Measurements from ENCODE around the gene MYO5B.
"Not testable (repeated sequence)": the region's sequence is repeated elsewhere in the genome, so short reads cannot be mapped to it uniquely, and the experiment has no call there.

Gene MYO5B

DNA sequence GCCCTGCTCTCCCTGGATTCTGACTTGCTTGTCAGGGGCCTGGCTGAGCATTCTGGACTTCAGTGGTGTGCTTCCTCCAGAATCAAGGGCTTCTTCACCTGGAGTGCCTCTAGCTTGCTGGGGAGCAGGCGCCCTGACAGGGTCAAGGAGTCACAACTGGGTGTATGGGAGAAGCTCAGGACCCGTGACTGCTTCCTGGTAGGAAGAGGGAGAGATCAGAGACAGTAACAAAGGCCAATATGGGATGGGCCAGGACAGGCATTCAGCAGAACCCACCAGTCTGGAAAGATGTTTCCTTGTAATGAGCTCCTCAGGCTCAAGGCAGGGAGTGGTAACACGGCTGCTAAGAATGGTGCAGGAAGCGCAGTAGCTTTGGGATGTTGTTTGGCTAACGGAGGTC, 277.2 kb downstream of the MYO5B start:
- no peak for DNase-seq (ENCODE audit: low read depth)

DNA sequence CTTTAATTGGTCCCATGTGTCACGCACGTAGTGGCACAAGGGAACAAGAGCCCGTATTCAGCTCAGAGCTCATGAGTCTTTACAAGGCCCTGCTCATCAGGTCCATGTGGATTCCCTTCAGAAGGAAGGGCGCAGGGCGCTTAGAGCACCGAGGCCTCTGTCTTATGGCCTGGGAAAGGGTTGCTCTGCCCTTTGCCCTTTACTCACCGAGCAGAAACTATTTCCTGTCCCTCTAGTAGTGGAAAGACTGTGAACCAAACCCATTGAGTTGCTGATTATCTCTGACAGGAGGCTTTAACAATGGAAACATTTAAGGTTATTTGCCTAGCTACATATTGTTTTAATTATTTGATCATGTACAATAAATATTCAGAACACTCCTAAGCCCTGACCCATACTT, 279.6 kb downstream of the MYO5B start:
- no peak for DNase-seq (ENCODE audit: low read depth)

GRCh38 chr18:49913221-49913620, 281.7 kb downstream of the MYO5B start:
- DNase-seq (ENCODE audit: low read depth), result no peak

DNA sequence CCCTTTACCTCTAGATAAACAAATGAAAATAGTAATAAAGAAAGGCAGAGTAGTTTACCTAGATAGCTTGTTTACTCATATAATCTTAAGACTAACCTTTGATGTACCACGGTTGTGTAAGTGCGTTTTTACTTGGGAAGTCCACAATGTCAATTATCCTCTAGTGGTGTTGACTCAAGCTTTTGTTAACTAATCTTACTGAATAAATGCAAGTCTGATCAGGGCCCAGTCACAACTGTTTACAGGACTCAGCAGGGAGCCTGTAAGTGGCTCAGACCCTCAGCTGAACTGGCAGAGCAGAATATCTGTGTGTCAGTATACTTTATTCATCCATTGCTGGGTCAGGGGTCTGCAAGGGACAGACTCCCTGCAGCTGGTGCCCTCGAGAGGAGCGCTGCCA, 283.5 kb downstream of the MYO5B start:
- no peak for DNase-seq (ENCODE audit: low read depth)

- DNase-seq (ENCODE audit: low read depth), result no peak
Observed at GRCh38 chr18:49910986-49911385, 284.0 kb downstream of the MYO5B start.

DNA sequence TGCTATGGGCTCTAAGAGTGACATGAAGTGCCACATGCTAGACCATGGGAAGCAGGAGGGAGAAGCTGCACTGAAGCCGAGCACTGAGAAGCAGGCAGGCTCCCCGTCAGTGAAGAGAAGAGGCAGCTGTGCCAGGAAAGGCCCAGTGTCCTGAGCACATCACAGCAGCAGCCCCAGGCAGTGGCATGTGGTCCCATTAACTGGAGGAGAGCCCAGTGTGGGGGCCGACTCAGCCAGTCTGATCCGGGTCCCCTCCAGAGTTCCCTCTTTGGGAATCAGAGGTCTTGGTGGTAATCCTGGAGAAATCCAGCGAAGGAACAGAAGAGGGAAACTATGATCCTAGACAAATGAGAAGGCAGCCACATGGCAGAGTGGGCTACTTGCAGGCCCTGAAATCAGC, 284.9 kb downstream of the MYO5B start:
- no peak for DNase-seq (ENCODE audit: low read depth)

GRCh38 chr18:49907346-49907929, 287.5 kb downstream of the MYO5B start:
- no peak for DNase-seq (ENCODE audit: low read depth)

DNA sequence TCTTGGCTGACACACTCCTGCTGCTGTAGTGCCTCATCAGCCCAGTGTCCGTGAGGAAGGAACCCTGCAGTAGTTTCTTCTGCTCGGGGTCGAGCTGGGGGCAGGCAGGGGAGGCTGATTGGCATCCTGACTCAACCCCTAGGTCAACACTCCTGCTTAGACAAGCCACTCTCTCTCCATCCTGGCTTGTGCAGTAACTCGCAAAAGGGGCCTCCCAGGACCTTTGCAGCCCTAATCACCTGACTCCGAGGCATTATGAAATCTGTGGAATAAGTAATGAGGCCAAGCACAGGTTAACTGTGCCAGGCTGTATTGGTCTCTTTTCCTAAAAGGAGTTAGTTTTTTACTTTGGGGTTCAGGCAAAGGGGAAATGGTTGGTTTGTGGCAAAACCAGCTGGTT, 289.2 kb downstream of the MYO5B start:
- DNase-seq (ENCODE audit: low read depth), result no peak

GRCh38 chr18:49904871-49905555, 289.9 kb downstream of the MYO5B start:
- no peak for DNase-seq (ENCODE audit: low read depth)

DNA sequence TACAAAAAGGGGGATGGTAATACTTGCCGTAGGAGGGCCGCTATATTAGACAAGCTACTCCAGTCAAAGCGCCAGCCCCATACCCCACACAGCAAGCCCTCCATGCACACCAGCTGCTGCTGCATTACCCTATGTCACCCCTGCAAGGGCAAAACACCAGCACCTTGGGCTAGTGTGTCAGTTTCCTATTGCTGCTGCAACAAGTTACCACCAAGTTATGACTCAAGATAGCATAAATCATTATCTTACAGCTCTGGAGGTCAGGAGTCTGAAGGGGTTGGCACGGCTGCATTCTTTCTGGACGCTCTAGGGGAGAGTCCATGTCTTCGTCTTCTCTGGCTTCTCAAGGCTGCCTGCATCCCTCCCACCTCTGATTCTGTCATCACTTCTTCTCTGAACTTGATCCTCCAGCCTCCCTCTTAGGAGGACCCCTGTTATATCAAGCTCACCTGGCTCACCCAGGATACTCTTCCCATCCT, 293.0 kb downstream of the MYO5B start:
- DNase-seq (ENCODE audit: low read depth), result no peak

DNA sequence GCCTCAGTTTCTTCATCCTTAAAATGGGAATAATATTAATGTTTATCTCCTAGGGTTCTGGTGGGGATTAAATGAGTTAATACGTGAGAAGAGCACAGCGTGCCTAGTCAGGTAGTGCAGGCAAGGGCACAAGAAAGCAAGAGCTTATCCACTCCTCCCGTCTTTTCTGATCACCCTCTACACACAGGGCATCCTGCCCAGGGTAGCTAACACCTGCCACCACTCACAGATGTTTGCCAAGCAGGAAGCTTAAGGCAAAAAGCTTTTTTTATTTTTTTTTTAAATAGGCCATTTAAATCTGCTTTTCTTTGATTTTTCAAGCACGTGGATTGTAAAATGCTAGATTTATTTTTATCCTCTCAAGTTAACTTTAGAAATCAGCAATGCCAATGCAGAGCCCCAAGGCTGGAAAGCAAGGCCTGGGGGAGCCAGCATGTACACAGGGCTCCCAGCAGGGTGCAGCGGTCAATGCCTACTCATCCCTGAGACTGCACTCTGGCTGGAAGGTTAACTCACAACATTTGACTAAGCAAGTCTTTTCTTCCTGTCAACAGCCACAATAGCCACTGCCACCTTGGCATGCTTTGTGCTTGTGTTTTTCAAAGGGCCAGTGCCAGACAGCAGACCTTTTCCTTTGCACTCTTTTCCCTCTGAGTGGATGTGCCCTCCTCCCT, 295.2 kb downstream of the MYO5B start:
- no peak for DNase-seq (ENCODE audit: low read depth)

DNA sequence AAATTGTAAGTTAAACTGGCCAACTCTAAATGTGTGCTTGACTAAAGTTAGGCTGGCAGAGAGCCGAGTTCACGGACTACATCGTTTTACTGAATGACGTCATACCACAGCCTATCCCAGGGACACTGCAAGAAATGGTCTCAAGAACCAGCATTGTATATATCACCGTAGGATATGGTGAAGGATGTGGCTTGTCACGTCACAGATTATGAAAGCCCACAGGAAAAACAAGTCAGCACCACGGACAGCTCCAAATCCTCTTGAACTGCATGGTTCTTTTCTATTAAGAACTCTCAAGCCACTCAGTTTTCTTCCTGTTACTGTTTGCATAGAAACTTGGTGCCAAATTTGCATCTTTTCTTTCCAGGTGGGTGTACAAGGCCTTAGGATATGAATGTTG, 296.5 kb downstream of the MYO5B start:
- peak; percentile 7 for DNase-seq (ENCODE audit: low read depth)

GRCh38 chr18:49894517-49895226, 300.3 kb downstream of the MYO5B start:
- DNase-seq (ENCODE audit: low read depth), result no peak

- no peak for DNase-seq (ENCODE audit: low read depth)
Observed at GRCh38 chr18:49893036-49893435, 301.9 kb downstream of the MYO5B start.

DNA sequence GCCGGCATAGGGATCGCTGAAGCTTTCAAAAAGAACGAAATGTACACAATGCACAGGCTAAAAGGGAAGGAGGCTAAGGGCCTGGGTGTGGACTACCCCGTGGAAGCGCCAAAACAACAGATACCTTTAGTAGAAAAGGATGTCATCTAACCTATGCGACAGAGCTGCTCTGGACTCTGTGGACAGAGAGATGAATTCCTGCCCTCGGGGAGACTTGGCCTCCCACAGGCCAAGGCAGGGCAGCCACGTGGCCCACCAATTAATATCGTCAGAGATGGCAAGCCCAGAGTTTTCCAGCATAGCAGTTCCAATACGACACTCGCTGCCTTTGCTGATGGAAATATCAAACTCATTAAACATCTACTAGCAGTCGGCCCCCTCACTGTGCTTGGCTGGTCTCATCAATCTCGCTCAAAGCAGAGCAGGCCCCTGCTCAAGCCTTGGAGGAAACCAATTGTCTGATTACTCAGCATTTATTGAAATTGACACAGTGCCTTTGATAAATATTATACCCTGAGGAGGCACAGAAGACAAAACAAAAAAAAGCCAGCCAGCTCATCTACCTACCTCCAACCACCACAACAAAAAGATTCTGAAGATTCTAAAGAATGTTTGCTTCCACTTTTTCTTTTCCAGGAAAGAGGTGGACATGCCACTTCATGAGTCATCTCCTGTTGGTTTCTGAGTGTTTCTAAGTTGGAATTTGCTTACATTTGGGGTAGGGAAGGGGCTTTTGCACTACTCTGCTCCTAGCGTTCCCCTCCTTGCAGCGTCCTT, 302.6 kb downstream of the MYO5B start:
- DNase-seq (ENCODE audit: low read depth), result no peak

DNA sequence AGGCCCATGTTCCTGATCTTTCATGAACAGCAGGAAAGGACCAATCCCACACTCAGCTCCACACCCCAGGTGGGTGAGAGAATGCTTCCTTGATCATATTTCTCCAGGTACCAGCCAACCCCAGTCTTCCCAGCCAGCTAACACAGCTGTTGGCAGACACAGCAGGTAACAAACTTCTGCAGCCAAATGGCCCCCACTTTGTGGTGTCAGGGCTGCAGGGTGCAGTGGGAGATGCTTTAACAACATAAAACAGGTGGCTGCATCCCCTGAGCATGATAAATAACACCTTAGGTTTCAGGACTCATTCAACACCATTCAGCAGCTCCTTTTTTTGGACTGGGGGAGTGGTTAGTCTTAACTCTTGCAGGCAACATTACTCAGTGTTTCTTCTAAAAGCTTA, 304.9 kb downstream of the MYO5B start:
- no peak for DNase-seq (ENCODE audit: low read depth)

DNA sequence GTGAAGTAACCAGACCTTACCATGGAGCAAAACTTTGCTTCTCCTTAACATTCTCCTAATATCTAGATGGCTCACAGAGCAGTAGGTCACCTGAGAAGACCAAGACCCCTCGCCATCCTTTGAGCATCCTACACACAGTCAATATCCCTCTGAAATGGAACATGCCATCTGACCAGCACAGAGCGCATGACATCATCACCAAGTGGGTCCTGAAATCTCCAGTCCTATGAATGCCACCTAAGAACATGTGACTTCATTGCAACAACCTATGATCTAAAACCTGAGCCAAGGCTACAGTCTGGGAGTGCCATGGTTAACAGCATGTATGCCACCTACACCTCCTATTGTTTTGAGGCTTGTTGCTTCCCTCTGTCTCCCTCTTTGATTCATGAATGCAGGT, 305.4 kb downstream of the MYO5B start:
- DNase-seq (ENCODE audit: low read depth), result not testable (repeated sequence)

DNA sequence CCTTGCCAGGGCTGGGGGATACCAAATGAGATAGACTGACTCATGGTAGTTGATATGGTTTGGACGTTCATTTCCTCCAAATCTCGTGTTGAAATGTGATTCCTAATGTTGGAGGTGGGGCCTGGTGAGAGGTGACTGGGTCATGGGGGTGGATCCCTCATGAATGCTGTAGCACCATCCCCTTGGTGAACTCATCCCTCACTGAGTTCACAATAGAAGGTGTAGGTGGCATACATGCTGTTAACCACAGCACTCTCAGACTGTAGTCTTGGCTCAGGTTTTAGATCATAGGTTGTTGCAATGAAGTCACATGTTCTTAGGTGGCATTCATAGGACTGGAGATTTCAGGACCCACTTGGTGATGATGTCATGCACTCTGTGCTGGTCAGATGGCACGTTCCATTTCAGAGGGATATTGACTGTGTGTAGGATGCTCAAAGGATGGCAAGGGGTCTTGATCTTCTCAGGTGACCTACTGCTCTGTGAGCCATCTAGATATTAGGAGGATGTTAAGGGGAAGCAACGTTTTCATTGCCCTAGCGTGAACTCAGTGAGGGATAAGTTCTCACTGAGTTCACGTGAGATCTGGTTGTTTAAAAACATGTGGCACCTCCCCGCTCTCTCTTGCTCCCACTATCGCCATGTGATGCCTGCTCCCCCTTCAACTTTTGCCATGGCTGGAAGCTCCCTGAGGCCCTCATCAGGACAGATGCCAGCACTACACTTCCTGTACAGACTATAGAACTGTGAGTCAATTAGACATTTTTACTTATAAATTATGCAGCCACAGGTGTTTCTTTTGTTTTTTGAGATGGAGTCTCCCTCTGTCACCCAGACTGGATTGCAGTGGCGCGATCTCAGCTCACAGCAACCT, 307.8 kb downstream of the MYO5B start:
- no peak for DNase-seq (ENCODE audit: low read depth)

DNA sequence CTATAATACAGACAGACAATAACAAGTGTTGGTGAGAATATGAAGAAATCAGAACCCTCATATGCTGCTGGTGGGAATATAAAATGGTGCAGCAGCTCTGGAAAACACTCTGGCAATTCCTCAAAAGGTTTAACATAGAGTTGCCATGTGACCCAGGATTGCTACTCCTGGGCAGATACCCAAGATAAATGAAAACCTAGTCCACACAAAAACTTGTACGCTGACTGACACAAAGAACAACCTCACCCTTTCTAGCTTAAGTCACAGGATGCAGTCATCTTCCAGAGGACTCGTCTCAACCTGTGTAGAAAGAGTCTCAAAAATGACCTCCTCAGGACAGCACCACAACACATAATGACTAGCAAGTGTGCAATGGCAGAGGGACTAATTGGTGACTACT, 310.0 kb downstream of the MYO5B start:
- no peak for DNase-seq (ENCODE audit: low read depth)

- DNase-seq (ENCODE audit: low read depth), result no peak
Observed at GRCh38 chr18:49884465-49884864, 310.5 kb downstream of the MYO5B start.

GRCh38 chr18:49880661-49881060, 314.3 kb downstream of the MYO5B start:
- no peak for DNase-seq (ENCODE audit: low read depth)

All from stimulated activated CD4-positive, alpha-beta T cell treated with anti-CD3 and anti-CD28 coated beads, Interleukin-2, amount 100 ng/mL, for 4 hours (primary cell).